Measurements from ENCODE around the gene PIP4K2A.

The PIP4K2A gene

GRCh38 chr10:22588462-22588861 is 125.9 kb downstream of the PIP4K2A start:
- TF ChIP-seq CTCF (IDR thresholded peaks at IDR 0.05; ENCODE audit: low read depth, low read length) (no peak), EZH2phosphoT487 (IDR thresholded peaks at IDR 0.05; ENCODE audit: low read depth) (no peak)
- no peaks in the 10 kb centered on the region for H3K36me3 ChIP-seq (replicated peaks; ENCODE audit: low read depth, low read length)
- no peaks in the 10 kb centered on the region for H3K9me3 ChIP-seq (ENCODE audit: insufficient read depth, low read length)
- no peak overlapping the region for H3K4me3 ChIP-seq (ENCODE audit: low read length)
- H3K79me2 ChIP-seq (ENCODE audit: low read length), result no peaks in the 10 kb centered on the region
- no peak overlapping the region for H3K9ac ChIP-seq (ENCODE audit: low read length)
- H3K4me2 ChIP-seq (ENCODE audit: low read length), result no peak overlapping the region
- H4K20me1 ChIP-seq (ENCODE audit: insufficient read depth, low read length), result no peaks in the 10 kb centered on the region; the same call in 1 of the 2 replicates
- H3K27ac ChIP-seq (ENCODE audit: low read length), result no peak overlapping the region
- no peak overlapping the region for H2AFZ ChIP-seq (ENCODE audit: low read depth, low read length)
- no peaks in the 10 kb centered on the region for H3K4me1 ChIP-seq (ENCODE audit: low read length)
- H3K27me3 ChIP-seq (ENCODE audit: low read depth, low read length), result no peaks in the 10 kb centered on the region

- Histone ChIP-seq H3K9ac (ENCODE audit: low read length) (no peak overlapping the region), H3K79me2 (ENCODE audit: low read length) (no peaks in the 10 kb centered on the region), H3K4me1 (ENCODE audit: low read length) (no peaks in the 10 kb centered on the region), H2AFZ (ENCODE audit: low read depth, low read length) (no peak overlapping the region), H3K27me3 (ENCODE audit: low read depth, low read length) (no peaks in the 10 kb centered on the region), H3K4me3 (ENCODE audit: low read length) (no peak overlapping the region), H3K36me3 (replicated peaks; ENCODE audit: low read depth, low read length) (no peaks in the 10 kb centered on the region), H3K4me2 (ENCODE audit: low read length) (no peak overlapping the region), H3K27ac (ENCODE audit: low read length) (no peak overlapping the region), H3K9me3 (ENCODE audit: insufficient read depth, low read length) (no peaks in the 10 kb centered on the region), H4K20me1 (ENCODE audit: insufficient read depth, low read length) (no peaks in the 10 kb centered on the region; the same call in 1 of the 2 replicates)
- no peak for TF ChIP-seq CTCF (IDR thresholded peaks at IDR 0.05; ENCODE audit: low read depth, low read length)
- no peak for TF ChIP-seq EZH2phosphoT487 (IDR thresholded peaks at IDR 0.05; ENCODE audit: low read depth)
Measured at GRCh38 chr10:22583683-22584082, 130.7 kb downstream of the PIP4K2A start.

DNA sequence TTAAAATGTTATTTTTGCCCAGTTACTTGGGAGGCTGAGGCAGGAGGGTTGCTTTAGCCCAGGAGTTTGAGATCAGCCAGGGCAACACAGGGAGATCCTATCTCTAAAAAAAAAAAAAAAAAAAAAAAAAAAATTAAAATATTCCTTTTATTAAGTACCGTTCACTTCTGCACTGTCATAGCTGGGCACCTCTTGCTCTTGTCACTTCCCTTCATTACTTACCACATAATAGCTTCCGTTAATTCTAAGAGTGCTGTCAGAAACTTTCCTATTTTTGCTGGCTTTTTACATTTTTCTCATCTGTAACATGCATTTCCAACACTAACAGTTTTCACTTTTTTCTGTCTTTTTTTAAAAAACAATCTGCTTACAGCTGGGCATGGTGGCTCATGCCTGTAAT is 132.9 kb downstream of the PIP4K2A start:
- no peaks in the 10 kb centered on the region for H3K9me3 ChIP-seq (ENCODE audit: insufficient read depth, low read length)
- no peaks in the 10 kb centered on the region; the same call in 1 of the 2 replicates for H4K20me1 ChIP-seq (ENCODE audit: insufficient read depth, low read length)
- H3K4me1 ChIP-seq (ENCODE audit: low read length), result no peaks in the 10 kb centered on the region
- no peak overlapping the region for H2AFZ ChIP-seq (ENCODE audit: low read depth, low read length)
- no peaks in the 10 kb centered on the region for H3K79me2 ChIP-seq (ENCODE audit: low read length)
- H3K27me3 ChIP-seq (ENCODE audit: low read depth, low read length), result no peaks in the 10 kb centered on the region
- no peak overlapping the region for H3K9ac ChIP-seq (ENCODE audit: low read length)
- H3K27ac ChIP-seq (ENCODE audit: low read length), result no peak overlapping the region
- no peaks in the 10 kb centered on the region for H3K36me3 ChIP-seq (replicated peaks; ENCODE audit: low read depth, low read length)
- TF ChIP-seq CTCF (IDR thresholded peaks at IDR 0.05; ENCODE audit: low read depth, low read length) (no peak), EZH2phosphoT487 (IDR thresholded peaks at IDR 0.05; ENCODE audit: low read depth) (no peak)
- H3K4me2 ChIP-seq (ENCODE audit: low read length), result no peak overlapping the region
- H3K4me3 ChIP-seq (ENCODE audit: low read length), result no peak overlapping the region

- Histone ChIP-seq H3K4me2 (ENCODE audit: low read length) (no peak overlapping the region), H3K4me1 (ENCODE audit: low read length) (no peaks in the 10 kb centered on the region), H4K20me1 (ENCODE audit: insufficient read depth, low read length) (no peaks in the 10 kb centered on the region; the same call in 1 of the 2 replicates), H3K27me3 (ENCODE audit: low read depth, low read length) (no peaks in the 10 kb centered on the region), H3K9me3 (ENCODE audit: insufficient read depth, low read length) (no peaks in the 10 kb centered on the region), H3K36me3 (replicated peaks; ENCODE audit: low read depth, low read length) (no peaks in the 10 kb centered on the region), H2AFZ (ENCODE audit: low read depth, low read length) (no peak overlapping the region), H3K4me3 (ENCODE audit: low read length) (no peak overlapping the region), H3K79me2 (ENCODE audit: low read length) (no peaks in the 10 kb centered on the region), H3K27ac (ENCODE audit: low read length) (no peak overlapping the region), H3K9ac (ENCODE audit: low read length) (no peak overlapping the region)
- TF ChIP-seq EZH2phosphoT487 (IDR thresholded peaks at IDR 0.05; ENCODE audit: low read depth), result no peak
Measured at GRCh38 chr10:22580711-22581110, 133.7 kb downstream of the PIP4K2A start.

DNA sequence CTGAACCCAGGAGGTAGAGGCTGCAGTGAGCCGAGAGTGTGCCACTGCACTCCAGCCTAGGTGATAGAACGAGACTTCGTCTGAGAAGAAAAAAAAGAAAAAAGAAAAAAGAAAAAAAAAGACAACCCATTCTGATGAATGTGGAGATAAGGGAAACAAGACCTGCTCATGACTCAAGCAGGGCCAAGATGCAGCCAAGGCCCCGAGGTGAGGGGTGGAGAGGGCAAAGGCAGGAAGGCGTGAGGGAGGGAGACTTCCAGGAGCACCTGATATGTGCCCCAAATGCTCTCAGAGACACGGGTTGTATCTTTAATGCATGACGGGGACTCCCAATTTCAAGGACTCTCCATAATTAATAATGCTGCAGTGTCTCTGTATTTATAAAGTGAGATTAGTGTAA is 134.6 kb downstream of the PIP4K2A start:
- Histone ChIP-seq H3K79me2 (ENCODE audit: low read length) (no peaks in the 10 kb centered on the region), H3K9me3 (ENCODE audit: insufficient read depth, low read length) (no peaks in the 10 kb centered on the region), H3K27me3 (ENCODE audit: low read depth, low read length) (no peaks in the 10 kb centered on the region), H3K4me3 (ENCODE audit: low read length) (no peak overlapping the region), H3K9ac (ENCODE audit: low read length) (no peak overlapping the region), H3K36me3 (replicated peaks; ENCODE audit: low read depth, low read length) (no peaks in the 10 kb centered on the region), H4K20me1 (ENCODE audit: insufficient read depth, low read length) (no peaks in the 10 kb centered on the region; the same call in 1 of the 2 replicates), H2AFZ (ENCODE audit: low read depth, low read length) (no peak overlapping the region), H3K4me1 (ENCODE audit: low read length) (no peaks in the 10 kb centered on the region), H3K27ac (ENCODE audit: low read length) (no peak overlapping the region), H3K4me2 (ENCODE audit: low read length) (no peak overlapping the region)
- TF ChIP-seq EZH2phosphoT487 (IDR thresholded peaks at IDR 0.05; ENCODE audit: low read depth) (no peak), CTCF (IDR thresholded peaks at IDR 0.05; ENCODE audit: low read depth, low read length) (no peak)
